ENCODE data around the gene PLD1. TPM values are rescaled to one million over a fixed set of nuclear protein-coding genes. Genes with fewer than 3 reads are reported as not detected.

Gene PLD1
- total and polyA plus RNA-seq, 8 donors = 3.4 to 43.0 (median 11.0) TPM

GRCh38 chr3:171804618-171805389, 5.5 kb downstream of the PLD1 start:
- Histone ChIP-seq H3K4me1 (peaks cover 27 to 67% (median 52%) of the 10 kb centered on the region in 4 donors), H3K36me3 (no peaks in the 10 kb centered on the region), H3K27me3 (no peaks in the 10 kb centered on the region), H3K4me3 (no peak overlapping the region), H3K9me3 (no peaks in the 10 kb centered on the region), H3K27ac (peak overlapping the region; percentile 26 to 77 (median 62))
- 47 to 66% (median 51%) methylated on average over 6 of the region's 6 CpGs for WGBS, 5 donors
- TF ChIP-seq, protein P1, sequence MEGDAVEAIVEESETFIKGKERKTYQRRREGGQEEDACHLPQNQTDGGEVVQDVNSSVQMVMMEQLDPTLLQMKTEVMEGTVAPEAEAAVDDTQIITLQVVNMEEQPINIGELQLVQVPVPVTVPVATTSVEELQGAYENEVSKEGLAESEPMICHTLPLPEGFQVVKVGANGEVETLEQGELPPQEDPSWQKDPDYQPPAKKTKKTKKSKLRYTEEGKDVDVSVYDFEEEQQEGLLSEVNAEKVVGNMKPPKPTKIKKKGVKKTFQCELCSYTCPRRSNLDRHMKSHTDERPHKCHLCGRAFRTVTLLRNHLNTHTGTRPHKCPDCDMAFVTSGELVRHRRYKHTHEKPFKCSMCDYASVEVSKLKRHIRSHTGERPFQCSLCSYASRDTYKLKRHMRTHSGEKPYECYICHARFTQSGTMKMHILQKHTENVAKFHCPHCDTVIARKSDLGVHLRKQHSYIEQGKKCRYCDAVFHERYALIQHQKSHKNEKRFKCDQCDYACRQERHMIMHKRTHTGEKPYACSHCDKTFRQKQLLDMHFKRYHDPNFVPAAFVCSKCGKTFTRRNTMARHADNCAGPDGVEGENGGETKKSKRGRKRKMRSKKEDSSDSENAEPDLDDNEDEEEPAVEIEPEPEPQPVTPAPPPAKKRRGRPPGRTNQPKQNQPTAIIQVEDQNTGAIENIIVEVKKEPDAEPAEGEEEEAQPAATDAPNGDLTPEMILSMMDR (IDR thresholded peaks at IDR 0.05) = no peak
- TF ChIP-seq POLR2A (IDR thresholded peaks at IDR 0.05) (no peak), POLR2AphosphoS5 (IDR thresholded peaks at IDR 0.05) (no peak), EP300 (IDR thresholded peaks at IDR 0.05) (no peak)
- intact Hi-C loops (cut with DNase I; ENCODE audit: low total_unique reads) = no loop called here
- DNase-seq = no peak

- Histone ChIP-seq H3K36me3 (no peaks in the 10 kb centered on the region), H3K9me3 (no peaks in the 10 kb centered on the region), H3K27me3 (no peaks in the 10 kb centered on the region), H3K27ac (peak overlapping the region in 4 of 5 donors; percentile 34 to 68 (median 56)), H3K4me3 (no peak overlapping the region), H3K4me1 (peaks cover 21 to 59% (median 41%) of the 10 kb centered on the region in 4 donors)
- intact Hi-C loops (cut with DNase I; ENCODE audit: low total_unique reads) = no loop called here
- WGBS, 5 donors = 80 to 89% (median 85%) methylated on average over 4 of the region's 4 CpGs
- no peak for DNase-seq
- TF ChIP-seq, protein P1 (IDR thresholded peaks at IDR 0.05) = no peak
- TF ChIP-seq POLR2A (IDR thresholded peaks at IDR 0.05) = no peak
- TF ChIP-seq POLR2AphosphoS5 (IDR thresholded peaks at IDR 0.05) = no peak
- TF ChIP-seq EP300 (IDR thresholded peaks at IDR 0.05) = no peak
Observed at GRCh38 chr3:171803044-171803443, 7.2 kb downstream of the PLD1 start.

- no peaks in the 10 kb centered on the region for H3K27me3 ChIP-seq
- TF ChIP-seq, protein P1 (IDR thresholded peaks at IDR 0.05) = no peak
- TF ChIP-seq POLR2A (IDR thresholded peaks at IDR 0.05) = no peak
- no peak for TF ChIP-seq EP300 (IDR thresholded peaks at IDR 0.05)
- TF ChIP-seq POLR2AphosphoS5 (IDR thresholded peaks at IDR 0.05) = no peak
- peak overlapping the region; percentile 34 to 68 (median 54) for H3K27ac ChIP-seq
- H3K4me1 ChIP-seq = peaks cover 23 to 62% (median 41%) of the 10 kb centered on the region in 4 donors
- intact Hi-C loops (cut with DNase I; ENCODE audit: low total_unique reads) = no loop called here
- H3K36me3 ChIP-seq = no peaks in the 10 kb centered on the region
- peak in 1 of 2 donors; percentile 62 for DNase-seq
- no peak overlapping the region for H3K4me3 ChIP-seq
- no peaks in the 10 kb centered on the region for H3K9me3 ChIP-seq
- WGBS, 5 donors = 28 to 55% (median 33%) methylated on average over 3 of the region's 3 CpGs
Observed at GRCh38 chr3:171802590-171802956, 7.7 kb downstream of the PLD1 start.

- no peaks in the 10 kb centered on the region for H3K27me3 ChIP-seq
- no peak for DNase-seq
- H3K4me3 ChIP-seq = no peak overlapping the region
- peaks cover 24 to 62% (median 38%) of the 10 kb centered on the region in 4 donors for H3K4me1 ChIP-seq
- H3K36me3 ChIP-seq = no peaks in the 10 kb centered on the region
- H3K9me3 ChIP-seq = no peaks in the 10 kb centered on the region
- 63 to 84% (median 69%) methylated on average over 4 of the region's 4 CpGs for WGBS, 5 donors
- intact Hi-C loops (cut with DNase I; ENCODE audit: low total_unique reads) = no loop called here
- H3K27ac ChIP-seq = peak overlapping the region; percentile 34 to 68 (median 54)
- TF ChIP-seq POLR2A (IDR thresholded peaks at IDR 0.05) (no peak), POLR2AphosphoS5 (IDR thresholded peaks at IDR 0.05) (peak in 1 of 3 donors; percentile 16), EP300 (IDR thresholded peaks at IDR 0.05) (no peak)
- TF ChIP-seq, protein P1 (IDR thresholded peaks at IDR 0.05) = no peak
Observed at GRCh38 chr3:171801738-171802589, 8.3 kb downstream of the PLD1 start.
